PC-3 (cell line): Measurements from ENCODE around the gene PRPF19.

Source experiments
- EZH2 ChIP-seq: fragments of 300-600 bp; sonication (generic); IDR thresholded peaks from one replicate; pipeline ENCODE4 v1.6.1; 2017; ENCODE audit warnings: antibody characterized with exemption, mild to moderate bottlenecking, low read length; ENCODE audit not compliant: unreplicated experiment
- EZH2phosphoT487 ChIP-seq: fragments of 300-600 bp; sonication (generic); IDR thresholded peaks from 2 replicates; pipeline ENCODE4 v1.6.1; 2018; ENCODE audit warnings: mild to moderate bottlenecking, antibody characterized with exemption, low read length, borderline replicate concordance
- TF ChIP-seq, protein P1 (sequence below): fragments of 300-600 bp; sonication (generic); conservative IDR thresholded peaks from 2 replicates; pipeline ENCODE4 v1.5.1; 2017; ENCODE audit warnings: antibody characterized with exemption, low read depth, mild to moderate bottlenecking, low read length

- TF ChIP-seq, protein P1, sequence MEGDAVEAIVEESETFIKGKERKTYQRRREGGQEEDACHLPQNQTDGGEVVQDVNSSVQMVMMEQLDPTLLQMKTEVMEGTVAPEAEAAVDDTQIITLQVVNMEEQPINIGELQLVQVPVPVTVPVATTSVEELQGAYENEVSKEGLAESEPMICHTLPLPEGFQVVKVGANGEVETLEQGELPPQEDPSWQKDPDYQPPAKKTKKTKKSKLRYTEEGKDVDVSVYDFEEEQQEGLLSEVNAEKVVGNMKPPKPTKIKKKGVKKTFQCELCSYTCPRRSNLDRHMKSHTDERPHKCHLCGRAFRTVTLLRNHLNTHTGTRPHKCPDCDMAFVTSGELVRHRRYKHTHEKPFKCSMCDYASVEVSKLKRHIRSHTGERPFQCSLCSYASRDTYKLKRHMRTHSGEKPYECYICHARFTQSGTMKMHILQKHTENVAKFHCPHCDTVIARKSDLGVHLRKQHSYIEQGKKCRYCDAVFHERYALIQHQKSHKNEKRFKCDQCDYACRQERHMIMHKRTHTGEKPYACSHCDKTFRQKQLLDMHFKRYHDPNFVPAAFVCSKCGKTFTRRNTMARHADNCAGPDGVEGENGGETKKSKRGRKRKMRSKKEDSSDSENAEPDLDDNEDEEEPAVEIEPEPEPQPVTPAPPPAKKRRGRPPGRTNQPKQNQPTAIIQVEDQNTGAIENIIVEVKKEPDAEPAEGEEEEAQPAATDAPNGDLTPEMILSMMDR = no peak
- TF ChIP-seq EZH2phosphoT487 = no peak
- no peak for TF ChIP-seq EZH2
Measured at GRCh38 chr11:60929764-60930163, 23.4 kb upstream of the PRPF19 start.
